Measurements from ENCODE around the gene CHD6.

CHD6 gene

DNA sequence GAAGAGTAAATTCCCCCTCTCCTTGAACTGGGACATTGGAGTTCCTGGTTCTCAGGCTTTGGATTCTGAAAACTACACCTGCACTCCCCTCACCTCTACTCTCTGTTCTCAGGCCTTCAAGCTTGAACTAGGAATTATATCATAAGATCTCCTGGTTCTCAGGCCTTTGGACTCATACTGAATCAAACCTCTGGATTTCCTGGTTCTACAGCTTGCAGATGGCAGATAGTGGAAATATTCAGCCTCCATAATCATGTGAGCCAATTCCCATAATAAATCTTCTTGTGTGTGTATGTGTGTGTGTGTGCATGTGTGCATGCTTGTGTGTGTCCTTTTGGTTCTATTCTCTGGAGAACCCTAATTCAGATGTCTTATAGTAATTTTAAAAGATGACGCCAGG is 12.7 kb upstream of the CHD6 start:
- no peak overlapping the region for H3K4me3 ChIP-seq
- no peak overlapping the region for H3K9ac ChIP-seq (ENCODE audit: insufficient read length)
- H3K36me3 ChIP-seq (ENCODE audit: insufficient read depth, low read length): no peaks in the 10 kb centered on the region
- no peaks in the 10 kb centered on the region for H3K9me3 ChIP-seq (ENCODE audit: low read depth, low read length)
- TF ChIP-seq EZH2 (IDR thresholded peaks at IDR 0.05) (no peak), POLR2AphosphoS5 (IDR thresholded peaks at IDR 0.05; ENCODE audit: borderline replicate concordance, low read depth, low read length) (no peak), FOXP2 (optimal IDR thresholded peaks at IDR 0.05; ENCODE audit: control extremely low read depth, extremely low read length, insufficient read depth) (no peak)
- H3K27ac ChIP-seq: no peak overlapping the region
- DNase-seq (ENCODE audit: low read depth, low spot score): no peak

DNA sequence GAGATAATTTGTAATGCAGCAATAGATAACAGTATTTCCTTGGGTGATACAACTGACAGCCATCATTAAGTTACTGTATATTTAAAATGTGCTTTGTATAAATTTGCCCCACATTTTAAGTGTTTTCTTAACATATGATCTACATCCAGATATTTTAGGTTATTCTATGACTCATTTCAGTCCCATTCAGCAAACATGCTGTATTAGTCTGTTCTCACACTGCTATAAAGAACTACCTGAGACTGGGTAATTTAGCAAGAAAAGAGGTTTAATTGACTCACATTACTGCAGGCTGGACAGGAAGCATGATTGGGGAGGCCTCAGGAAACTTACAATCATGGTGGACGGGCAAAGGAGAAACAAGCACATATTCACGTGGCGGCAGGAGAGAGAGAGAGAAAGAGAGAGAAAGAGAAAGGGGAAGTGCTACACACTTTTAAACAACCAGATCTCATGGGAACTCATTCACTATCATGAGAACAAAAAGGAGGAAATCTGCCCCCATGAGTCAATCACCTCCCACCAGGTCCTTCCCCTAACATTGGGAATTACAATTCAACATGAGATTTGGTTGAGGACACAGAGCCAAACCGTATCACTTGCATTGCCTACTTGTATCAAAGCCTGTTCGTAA is 9.6 kb upstream of the CHD6 start:
- no peak for TF ChIP-seq POLR2AphosphoS5 (IDR thresholded peaks at IDR 0.05; ENCODE audit: borderline replicate concordance, low read depth, low read length)
- no peak for TF ChIP-seq FOXP2 (optimal IDR thresholded peaks at IDR 0.05; ENCODE audit: control extremely low read depth, extremely low read length, insufficient read depth)
- no peak for TF ChIP-seq EZH2 (IDR thresholded peaks at IDR 0.05)
- Histone ChIP-seq H3K9me3 (ENCODE audit: low read depth, low read length) (no peaks in the 10 kb centered on the region), H3K9ac (ENCODE audit: insufficient read length) (no peak overlapping the region), H3K27ac (no peak overlapping the region), H3K4me3 (no peak overlapping the region), H3K36me3 (ENCODE audit: insufficient read depth, low read length) (no peaks in the 10 kb centered on the region)
- no peak for DNase-seq (ENCODE audit: low read depth, low spot score)

DNA sequence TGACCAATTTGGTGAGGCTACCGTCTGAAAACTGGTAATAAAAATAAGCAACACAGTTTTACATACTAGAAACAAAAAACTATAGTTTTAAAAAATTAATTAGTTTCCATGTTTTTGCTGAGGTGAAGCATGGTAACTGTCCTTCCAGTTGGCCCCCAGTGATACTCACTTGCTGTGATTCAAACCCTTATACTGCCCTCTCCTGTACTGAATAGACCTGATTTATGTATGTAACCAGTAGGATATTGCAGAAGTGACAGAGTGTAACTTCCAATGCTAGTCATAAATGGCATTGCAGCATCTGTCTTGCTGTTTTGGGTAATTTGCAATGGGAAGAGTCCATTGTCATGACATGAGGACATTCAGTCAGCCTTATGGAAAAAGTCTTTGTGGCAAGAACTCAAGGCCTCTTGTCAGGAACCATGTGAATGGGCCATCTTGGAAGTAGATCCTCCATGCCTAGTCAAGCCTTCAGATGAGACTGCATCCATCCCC is 8.9 kb upstream of the CHD6 start:
- no peaks in the 10 kb centered on the region for H3K36me3 ChIP-seq (ENCODE audit: insufficient read depth, low read length)
- H3K4me3 ChIP-seq: no peak overlapping the region
- DNase-seq (ENCODE audit: low read depth, low spot score): no peak
- no peak for TF ChIP-seq FOXP2 (optimal IDR thresholded peaks at IDR 0.05; ENCODE audit: control extremely low read depth, extremely low read length, insufficient read depth)
- TF ChIP-seq EZH2 (IDR thresholded peaks at IDR 0.05): no peak
- TF ChIP-seq POLR2AphosphoS5 (IDR thresholded peaks at IDR 0.05; ENCODE audit: borderline replicate concordance, low read depth, low read length): no peak
- no peak overlapping the region for H3K9ac ChIP-seq (ENCODE audit: insufficient read length)
- H3K9me3 ChIP-seq (ENCODE audit: low read depth, low read length): no peaks in the 10 kb centered on the region
- H3K27ac ChIP-seq: no peak overlapping the region

DNA sequence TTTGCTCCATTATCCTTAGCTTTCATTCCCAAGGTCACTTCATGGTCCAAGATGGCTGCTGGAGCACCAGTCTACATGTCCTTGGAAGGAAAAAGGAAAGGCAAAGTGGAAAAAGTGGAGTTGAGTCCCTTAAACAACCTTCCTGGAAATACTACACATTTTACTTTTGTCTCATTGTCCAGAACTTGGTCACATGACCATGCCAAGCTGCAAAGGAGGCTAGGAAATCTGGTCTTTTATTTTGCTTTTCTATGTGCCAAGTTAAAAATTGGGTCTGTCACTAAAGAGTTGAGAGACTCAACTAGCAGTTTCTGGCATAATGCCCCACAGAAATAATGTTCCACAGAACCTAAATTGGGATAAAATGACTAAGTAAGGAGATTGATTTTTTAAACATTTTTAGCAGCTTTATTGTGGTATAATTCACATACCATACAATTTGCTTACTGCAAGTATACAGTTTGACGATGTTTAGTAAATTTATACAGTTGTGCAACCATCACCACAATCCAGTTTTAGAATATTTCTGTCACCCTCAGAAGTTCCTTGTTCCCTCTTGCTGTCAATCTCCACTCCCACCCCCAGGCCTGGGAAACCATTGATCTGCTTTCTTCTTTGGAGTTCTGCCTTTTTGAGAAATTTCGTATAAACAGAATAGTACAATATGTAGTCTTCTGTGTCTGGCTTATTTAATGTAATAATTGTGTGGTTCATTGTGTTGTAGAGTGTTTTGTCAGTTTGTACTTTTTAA is 5.6 kb upstream of the CHD6 start:
- TF ChIP-seq POLR2AphosphoS5 (IDR thresholded peaks at IDR 0.05; ENCODE audit: borderline replicate concordance, low read depth, low read length): no peak
- no peak for TF ChIP-seq EZH2 (IDR thresholded peaks at IDR 0.05)
- TF ChIP-seq FOXP2 (optimal IDR thresholded peaks at IDR 0.05; ENCODE audit: control extremely low read depth, extremely low read length, insufficient read depth): no peak
- Histone ChIP-seq H3K9ac (ENCODE audit: insufficient read length) (no peak overlapping the region), H3K36me3 (ENCODE audit: insufficient read depth, low read length) (no peaks in the 10 kb centered on the region), H3K4me3 (no peak overlapping the region), H3K9me3 (ENCODE audit: low read depth, low read length) (no peaks in the 10 kb centered on the region), H3K27ac (no peak overlapping the region)
- no peak for DNase-seq (ENCODE audit: low read depth, low spot score)

DNA sequence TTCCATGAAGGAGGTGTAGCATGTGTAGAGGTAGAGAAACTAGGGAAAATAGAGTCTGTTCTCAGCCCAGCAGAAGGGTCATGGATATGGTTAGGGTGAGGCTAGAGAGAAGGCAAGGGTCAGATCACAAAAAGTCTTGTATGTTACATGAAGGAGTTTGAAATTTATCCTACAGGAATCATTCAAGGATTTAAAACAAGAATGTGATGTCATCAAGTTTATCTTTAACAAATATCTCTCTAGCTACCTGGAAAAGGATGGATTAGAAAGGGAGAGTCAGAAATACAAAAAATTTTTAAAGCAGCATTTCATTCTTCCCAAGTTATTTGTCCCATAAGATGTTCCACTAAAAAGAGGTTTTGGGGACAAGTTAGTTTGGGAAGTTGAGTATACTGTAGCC is 4.4 kb upstream of the CHD6 start:
- no peak for DNase-seq (ENCODE audit: low read depth, low spot score)
- Histone ChIP-seq H3K4me3 (no peak overlapping the region), H3K36me3 (ENCODE audit: insufficient read depth, low read length) (no peaks in the 10 kb centered on the region), H3K27ac (no peak overlapping the region), H3K9ac (ENCODE audit: insufficient read length) (no peak overlapping the region), H3K9me3 (ENCODE audit: low read depth, low read length) (no peaks in the 10 kb centered on the region)
- TF ChIP-seq POLR2AphosphoS5 (IDR thresholded peaks at IDR 0.05; ENCODE audit: borderline replicate concordance, low read depth, low read length) (no peak), FOXP2 (optimal IDR thresholded peaks at IDR 0.05; ENCODE audit: control extremely low read depth, extremely low read length, insufficient read depth) (no peak), EZH2 (IDR thresholded peaks at IDR 0.05) (no peak)

DNA sequence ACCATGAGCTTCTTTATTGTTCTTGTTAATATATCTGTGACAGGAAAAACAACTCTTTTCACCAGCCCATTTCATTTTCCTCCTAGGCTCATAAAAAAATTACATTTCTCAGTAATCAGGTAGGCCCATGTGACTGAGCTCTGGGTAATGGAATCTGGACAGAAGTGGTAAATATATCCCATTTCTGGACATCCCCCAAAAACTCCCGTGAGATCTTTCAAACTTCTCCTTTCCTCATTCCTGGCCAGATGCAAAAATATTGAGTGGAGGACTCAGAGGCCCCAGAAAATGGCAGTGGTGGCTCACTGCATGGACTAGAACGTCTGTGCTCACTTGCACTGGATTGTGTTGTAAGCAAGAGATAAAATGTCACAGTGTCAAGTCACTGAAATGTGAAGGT is 3.8 kb upstream of the CHD6 start:
- Histone ChIP-seq H3K36me3 (ENCODE audit: insufficient read depth, low read length) (no peaks in the 10 kb centered on the region), H3K27ac (no peak overlapping the region), H3K4me3 (no peak overlapping the region), H3K9me3 (ENCODE audit: low read depth, low read length) (no peaks in the 10 kb centered on the region), H3K9ac (ENCODE audit: insufficient read length) (no peak overlapping the region)
- no peak for DNase-seq (ENCODE audit: low read depth, low spot score)
- no peak for TF ChIP-seq FOXP2 (optimal IDR thresholded peaks at IDR 0.05; ENCODE audit: control extremely low read depth, extremely low read length, insufficient read depth)
- TF ChIP-seq POLR2AphosphoS5 (IDR thresholded peaks at IDR 0.05; ENCODE audit: borderline replicate concordance, low read depth, low read length): no peak

DNA sequence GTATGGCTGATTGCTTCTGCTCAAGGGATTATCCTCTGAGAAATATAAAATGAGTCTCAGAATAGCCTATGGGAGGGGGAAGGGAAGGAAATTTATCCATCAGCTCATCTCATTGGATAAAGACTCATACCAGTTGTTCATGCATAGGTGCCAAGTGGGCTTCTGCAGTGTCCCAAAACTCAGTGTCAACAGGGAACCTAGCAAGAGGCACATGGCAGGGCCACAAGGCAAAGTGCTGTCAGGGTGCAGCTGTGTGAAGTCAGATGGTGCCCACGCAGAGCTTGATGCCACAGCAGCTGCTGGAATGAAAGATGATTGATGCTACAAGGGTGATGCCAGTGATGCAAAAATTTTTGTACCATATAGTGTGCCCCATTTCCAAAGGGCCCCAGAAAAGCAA is 3.2 kb upstream of the CHD6 start:
- no peak for TF ChIP-seq FOXP2 (optimal IDR thresholded peaks at IDR 0.05; ENCODE audit: control extremely low read depth, extremely low read length, insufficient read depth)
- no peak for TF ChIP-seq EZH2 (IDR thresholded peaks at IDR 0.05)
- Histone ChIP-seq H3K4me3 (no peak overlapping the region), H3K27ac (no peak overlapping the region), H3K36me3 (ENCODE audit: insufficient read depth, low read length) (no peaks in the 10 kb centered on the region), H3K9ac (ENCODE audit: insufficient read length) (no peak overlapping the region), H3K9me3 (ENCODE audit: low read depth, low read length) (no peaks in the 10 kb centered on the region)
- DNase-seq (ENCODE audit: low read depth, low spot score): no peak

DNA sequence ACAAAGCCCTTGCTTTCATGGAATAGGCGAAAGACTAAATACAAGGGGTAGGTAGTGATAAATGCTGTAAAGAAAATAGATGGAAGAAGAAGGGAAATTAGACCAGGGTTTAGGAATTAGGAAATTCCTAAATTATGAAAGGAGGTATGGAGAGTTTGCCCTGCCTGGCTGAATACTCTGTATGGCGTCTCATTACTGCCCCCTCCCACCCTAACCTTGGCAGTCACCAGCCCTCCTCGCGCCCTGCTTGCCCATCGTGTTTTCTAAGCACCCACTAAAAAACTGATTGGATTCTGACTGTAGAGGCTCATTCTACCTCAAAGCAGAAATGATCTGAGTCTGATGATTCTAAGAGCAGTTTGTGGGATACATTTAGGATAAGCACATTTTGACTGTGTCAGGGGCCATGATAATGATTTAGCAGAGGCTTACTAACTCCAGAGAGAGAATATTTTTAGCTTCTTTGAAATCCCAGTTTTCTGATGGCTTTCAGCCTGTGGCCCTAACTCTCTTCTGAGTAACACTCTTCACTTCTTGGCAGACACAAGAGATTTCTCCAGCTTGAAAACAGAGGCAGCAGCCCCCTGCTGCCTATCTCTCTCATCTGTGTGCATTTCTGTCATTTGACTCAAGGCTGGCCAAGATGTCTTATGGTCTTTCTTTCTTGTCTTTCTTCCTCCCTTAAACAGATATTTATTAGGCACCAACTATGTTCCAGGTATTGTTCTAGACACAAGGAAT is 1.4 kb upstream of the CHD6 start:
- Histone ChIP-seq H3K27ac (no peak overlapping the region), H3K4me3 (peak overlapping the region; percentile 88; the same call in 1 of the 2 replicates), H3K9me3 (ENCODE audit: low read depth, low read length) (no peaks in the 10 kb centered on the region), H3K9ac (ENCODE audit: insufficient read length) (no peak overlapping the region), H3K36me3 (ENCODE audit: insufficient read depth, low read length) (no peaks in the 10 kb centered on the region)
- no peak for TF ChIP-seq EZH2 (IDR thresholded peaks at IDR 0.05)
- no peak for TF ChIP-seq POLR2AphosphoS5 (IDR thresholded peaks at IDR 0.05; ENCODE audit: borderline replicate concordance, low read depth, low read length)
- no peak for DNase-seq (ENCODE audit: low read depth, low spot score)

Data from SK-N-MC (cell line).